Measurements from ENCODE around the gene ADARB1. TPM values are rescaled to one million over a fixed set of nuclear protein-coding genes. Genes with fewer than 3 reads are reported as not detected.

Gene ADARB1
- polyA plus RNA-seq, 1 of the 3 experiments (the other 2 are of a cell fraction): 7.8 TPM

DNA sequence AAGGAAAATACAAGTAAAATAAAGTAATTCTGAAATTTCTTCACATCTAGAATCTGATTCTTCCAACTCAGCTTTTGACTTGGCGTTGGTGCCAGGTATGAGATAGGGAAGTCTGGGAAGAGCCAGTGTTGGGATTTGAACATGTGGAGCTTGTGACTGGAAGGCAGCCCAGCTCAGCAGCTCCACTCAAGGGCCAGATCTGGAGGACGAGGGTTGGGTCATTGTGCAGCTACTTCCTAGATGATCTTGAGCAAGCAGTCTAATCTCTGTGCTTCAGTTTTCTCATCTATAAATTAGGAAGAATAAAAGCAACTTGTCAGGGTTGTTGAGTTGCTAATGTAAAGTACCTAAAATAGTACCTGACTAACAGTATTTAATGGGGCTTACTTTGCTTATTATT is 5.0 kb downstream of the ADARB1 start:
- Histone ChIP-seq H3K9me2 (no peaks in the 10 kb centered on the region), H3K27me3 (ENCODE audit: insufficient read depth) (no peaks in the 10 kb centered on the region), H3F3A (replicated peaks; ENCODE audit: insufficient read depth) (peaks cover 8% of the 10 kb centered on the region), H3K79me2 (ENCODE audit: insufficient read depth) (peaks cover 69% of the 10 kb centered on the region), H4K20me1 (ENCODE audit: insufficient read depth) (no peaks in the 10 kb centered on the region), H3K4me3 (ENCODE audit: low read depth in 2 of 2, low read length in 1 of 2) (no peak overlapping the region), H3K9ac (no peak overlapping the region), H3K36me3 (replicated peaks in 1 of 2; ENCODE audit: control insufficient read depth in 1 of 2, insufficient read depth in 2 of 2, low read length in 1 of 2) (no peaks in the 10 kb centered on the region), H3K4me2 (no peak overlapping the region), H3K4me1 (ENCODE audit: control insufficient read depth in 1 of 2, insufficient read depth in 2 of 2, low read depth in 1 of 2, low read length in 1 of 2) (peaks cover 10 to 24% of the 10 kb centered on the region in 2 experiments), H3K27ac (ENCODE audit: low read depth in 2 of 2, low read length in 1 of 2) (peak overlapping the region in 1 of 2 experiments; percentile 34; a peak in 1 of 4 replicates), H2AFZ (ENCODE audit: low read depth) (0 out of 2 replicates have a peak overlapping the region, but pooled peaks have one; percentile 6), H3K9me3 (no peaks in the 10 kb centered on the region)
- POLR2A ChIA-PET: no interaction called here
- DNase-seq: no peak
- TF ChIP-seq TEAD4 (IDR thresholded peaks at IDR 0.05; ENCODE audit: borderline replicate concordance, insufficient read depth) (no peak), SMC3 (IDR thresholded peaks at IDR 0.05; ENCODE audit: low read depth, low read length) (no peak), FOSL2 (IDR thresholded peaks at IDR 0.05; ENCODE audit: borderline replicate concordance, low read depth) (no peak)
- 94% methylated on average over 1 of the region's 2 CpGs for WGBS (ENCODE audit: low lambda C conversion rate)
- CTCF ChIA-PET: interaction anchor here (3.2 to 6.0 kb wide), 3 partner anchors 49 to 130 kb away, joined by 14 to 32 read pairs (median 30); no protein-coding TSS in a partner anchor

DNA sequence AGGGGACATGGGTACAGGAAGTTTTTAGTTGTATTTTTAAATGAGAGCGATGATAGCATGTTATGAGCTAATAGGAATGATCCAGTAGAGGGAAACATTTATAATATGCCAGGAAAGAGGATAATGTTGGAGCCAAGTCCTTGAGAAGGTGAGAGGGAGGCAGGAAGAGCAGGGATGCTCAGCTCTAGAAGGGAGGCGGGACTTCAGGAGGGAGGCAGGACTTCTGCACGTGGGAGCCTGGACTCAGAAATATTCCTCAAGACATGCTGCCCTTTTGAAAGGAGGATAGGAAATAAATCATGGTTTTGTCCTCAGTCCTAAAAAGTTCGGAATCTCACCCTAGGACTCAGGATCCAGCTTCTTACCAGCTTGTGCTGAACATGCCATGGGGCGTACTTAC is 5.9 kb downstream of the ADARB1 start:
- Histone ChIP-seq H3K4me2 (no peak overlapping the region), H3K9me2 (no peaks in the 10 kb centered on the region), H3K79me2 (ENCODE audit: insufficient read depth) (peaks cover 69% of the 10 kb centered on the region), H3K9ac (no peak overlapping the region), H3K9me3 (no peaks in the 10 kb centered on the region), H3K4me3 (ENCODE audit: low read depth in 2 of 2, low read length in 1 of 2) (no peak overlapping the region), H3K27ac (ENCODE audit: low read depth in 2 of 2, low read length in 1 of 2) (peak overlapping the region in 1 of 2 experiments; percentile 53; a peak in 1 of 4 replicates), H3F3A (replicated peaks; ENCODE audit: insufficient read depth) (peaks cover 6% of the 10 kb centered on the region), H3K4me1 (ENCODE audit: control insufficient read depth in 1 of 2, insufficient read depth in 2 of 2, low read depth in 1 of 2, low read length in 1 of 2) (peaks cover 10 to 22% of the 10 kb centered on the region in 2 experiments), H3K27me3 (ENCODE audit: insufficient read depth) (no peaks in the 10 kb centered on the region), H3K36me3 (replicated peaks in 1 of 2; ENCODE audit: control insufficient read depth in 1 of 2, insufficient read depth in 2 of 2, low read length in 1 of 2) (no peaks in the 10 kb centered on the region), H4K20me1 (ENCODE audit: insufficient read depth) (no peaks in the 10 kb centered on the region), H2AFZ (ENCODE audit: low read depth) (no peak overlapping the region)
- ChIA-PET CTCF (interaction anchor here (1.7 to 6.0 kb wide), 3 partner anchors 19 to 57 kb away, joined by 3 to 32 read pairs (median 30); no protein-coding TSS in a partner anchor), POLR2A (no interaction called here)
- WGBS (ENCODE audit: low lambda C conversion rate): 97% methylated on average over 5 of the region's 5 CpGs
- no peak for TF ChIP-seq CHD2 (IDR thresholded peaks at IDR 0.05; ENCODE audit: low read length, partially characterized antibody)
- TF ChIP-seq, protein P1, sequence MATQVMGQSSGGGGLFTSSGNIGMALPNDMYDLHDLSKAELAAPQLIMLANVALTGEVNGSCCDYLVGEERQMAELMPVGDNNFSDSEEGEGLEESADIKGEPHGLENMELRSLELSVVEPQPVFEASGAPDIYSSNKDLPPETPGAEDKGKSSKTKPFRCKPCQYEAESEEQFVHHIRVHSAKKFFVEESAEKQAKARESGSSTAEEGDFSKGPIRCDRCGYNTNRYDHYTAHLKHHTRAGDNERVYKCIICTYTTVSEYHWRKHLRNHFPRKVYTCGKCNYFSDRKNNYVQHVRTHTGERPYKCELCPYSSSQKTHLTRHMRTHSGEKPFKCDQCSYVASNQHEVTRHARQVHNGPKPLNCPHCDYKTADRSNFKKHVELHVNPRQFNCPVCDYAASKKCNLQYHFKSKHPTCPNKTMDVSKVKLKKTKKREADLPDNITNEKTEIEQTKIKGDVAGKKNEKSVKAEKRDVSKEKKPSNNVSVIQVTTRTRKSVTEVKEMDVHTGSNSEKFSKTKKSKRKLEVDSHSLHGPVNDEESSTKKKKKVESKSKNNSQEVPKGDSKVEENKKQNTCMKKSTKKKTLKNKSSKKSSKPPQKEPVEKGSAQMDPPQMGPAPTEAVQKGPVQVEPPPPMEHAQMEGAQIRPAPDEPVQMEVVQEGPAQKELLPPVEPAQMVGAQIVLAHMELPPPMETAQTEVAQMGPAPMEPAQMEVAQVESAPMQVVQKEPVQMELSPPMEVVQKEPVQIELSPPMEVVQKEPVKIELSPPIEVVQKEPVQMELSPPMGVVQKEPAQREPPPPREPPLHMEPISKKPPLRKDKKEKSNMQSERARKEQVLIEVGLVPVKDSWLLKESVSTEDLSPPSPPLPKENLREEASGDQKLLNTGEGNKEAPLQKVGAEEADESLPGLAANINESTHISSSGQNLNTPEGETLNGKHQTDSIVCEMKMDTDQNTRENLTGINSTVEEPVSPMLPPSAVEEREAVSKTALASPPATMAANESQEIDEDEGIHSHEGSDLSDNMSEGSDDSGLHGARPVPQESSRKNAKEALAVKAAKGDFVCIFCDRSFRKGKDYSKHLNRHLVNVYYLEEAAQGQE (IDR thresholded peaks at IDR 0.05; ENCODE audit: low read depth, low read length): no peak
- TF ChIP-seq, protein P2, sequence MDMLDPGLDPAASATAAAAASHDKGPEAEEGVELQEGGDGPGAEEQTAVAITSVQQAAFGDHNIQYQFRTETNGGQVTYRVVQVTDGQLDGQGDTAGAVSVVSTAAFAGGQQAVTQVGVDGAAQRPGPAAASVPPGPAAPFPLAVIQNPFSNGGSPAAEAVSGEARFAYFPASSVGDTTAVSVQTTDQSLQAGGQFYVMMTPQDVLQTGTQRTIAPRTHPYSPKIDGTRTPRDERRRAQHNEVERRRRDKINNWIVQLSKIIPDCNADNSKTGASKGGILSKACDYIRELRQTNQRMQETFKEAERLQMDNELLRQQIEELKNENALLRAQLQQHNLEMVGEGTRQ (IDR thresholded peaks at IDR 0.05; ENCODE audit: borderline replicate concordance, low read depth, low read length): no peak
- TF ChIP-seq FOXJ3 (CRISPR knock-in tag; IDR thresholded peaks at IDR 0.05): no peak
- TF ChIP-seq, protein P3, sequence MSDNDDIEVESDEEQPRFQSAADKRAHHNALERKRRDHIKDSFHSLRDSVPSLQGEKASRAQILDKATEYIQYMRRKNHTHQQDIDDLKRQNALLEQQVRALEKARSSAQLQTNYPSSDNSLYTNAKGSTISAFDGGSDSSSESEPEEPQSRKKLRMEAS (IDR thresholded peaks at IDR 0.05; ENCODE audit: low read depth): no peak
- no peak for TF ChIP-seq FOSL2 (IDR thresholded peaks at IDR 0.05; ENCODE audit: borderline replicate concordance, low read depth)
- no peak for TF ChIP-seq FOXM1 (IDR thresholded peaks at IDR 0.05; ENCODE audit: low read depth)
- no peak for TF ChIP-seq ELF1 (IDR thresholded peaks at IDR 0.05)
- TF ChIP-seq JUND (IDR thresholded peaks at IDR 0.05): no peak
- TF ChIP-seq SMC3 (IDR thresholded peaks at IDR 0.05; ENCODE audit: low read depth, low read length): no peak
- TF ChIP-seq TCF12 (IDR thresholded peaks at IDR 0.05): no peak
- TF ChIP-seq NFIC (IDR thresholded peaks at IDR 0.05; ENCODE audit: borderline replicate concordance): no peak
- DNase-seq: no peak
